Measurements from ENCODE around the gene KCNK4.

DNA sequence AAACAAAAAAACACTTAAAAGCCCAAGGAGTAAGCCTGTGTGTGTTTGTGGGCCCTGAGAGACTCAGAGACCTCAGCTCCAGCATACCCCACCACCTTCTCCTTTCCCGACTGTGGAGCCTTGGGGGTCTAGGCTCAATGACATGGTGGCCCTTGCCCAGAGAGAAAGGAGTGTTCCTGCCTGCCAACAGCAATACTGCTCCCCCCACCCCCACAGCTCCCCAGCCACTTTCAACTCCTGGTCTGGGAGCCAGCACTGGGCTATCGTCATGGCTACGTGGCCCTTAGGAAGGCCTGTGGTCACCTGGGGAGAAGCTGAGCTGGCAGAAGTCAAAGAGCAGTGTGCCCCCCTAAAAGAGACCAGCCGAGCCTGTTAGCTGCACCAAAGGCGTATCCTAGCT is 47.0 kb upstream of the KCNK4 start:
- TF ChIP-seq, protein P1, sequence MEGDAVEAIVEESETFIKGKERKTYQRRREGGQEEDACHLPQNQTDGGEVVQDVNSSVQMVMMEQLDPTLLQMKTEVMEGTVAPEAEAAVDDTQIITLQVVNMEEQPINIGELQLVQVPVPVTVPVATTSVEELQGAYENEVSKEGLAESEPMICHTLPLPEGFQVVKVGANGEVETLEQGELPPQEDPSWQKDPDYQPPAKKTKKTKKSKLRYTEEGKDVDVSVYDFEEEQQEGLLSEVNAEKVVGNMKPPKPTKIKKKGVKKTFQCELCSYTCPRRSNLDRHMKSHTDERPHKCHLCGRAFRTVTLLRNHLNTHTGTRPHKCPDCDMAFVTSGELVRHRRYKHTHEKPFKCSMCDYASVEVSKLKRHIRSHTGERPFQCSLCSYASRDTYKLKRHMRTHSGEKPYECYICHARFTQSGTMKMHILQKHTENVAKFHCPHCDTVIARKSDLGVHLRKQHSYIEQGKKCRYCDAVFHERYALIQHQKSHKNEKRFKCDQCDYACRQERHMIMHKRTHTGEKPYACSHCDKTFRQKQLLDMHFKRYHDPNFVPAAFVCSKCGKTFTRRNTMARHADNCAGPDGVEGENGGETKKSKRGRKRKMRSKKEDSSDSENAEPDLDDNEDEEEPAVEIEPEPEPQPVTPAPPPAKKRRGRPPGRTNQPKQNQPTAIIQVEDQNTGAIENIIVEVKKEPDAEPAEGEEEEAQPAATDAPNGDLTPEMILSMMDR (optimal IDR thresholded peaks at IDR 0.05 in 1 of 3, IDR thresholded peaks at IDR 0.05 in 1 of 3, conservative IDR thresholded peaks at IDR 0.05 in 1 of 3; ENCODE audit: extremely low read depth in 1 of 3, insufficient read depth in 2 of 3, low read length in 3 of 3), result no peak
- TF ChIP-seq EZH2 (IDR thresholded peaks at IDR 0.05; ENCODE audit: low read length), result no peak
